Measurements from ENCODE around the gene SERPINI2. TPM values are rescaled to one million over a fixed set of nuclear protein-coding genes. Genes with fewer than 3 reads are reported as not detected.

Gene SERPINI2
- total RNA-seq, 1 donor from 2014 or later: 1.8 TPM

GRCh38 chr3:167451282-167451681, 22.6 kb downstream of the SERPINI2 start:
- H3K27ac Mint-ChIP-seq: no peak overlapping the region
- DNase-seq (ENCODE audit: low spot score, unreplicated experiment): no peak
- no peaks in the 10 kb centered on the region for H3K27me3 Mint-ChIP-seq
- H3K36me3 Mint-ChIP-seq (ENCODE audit: insufficient read depth): no peaks in the 10 kb centered on the region
- TF ChIP-seq CTCF (IDR thresholded peaks at IDR 0.05; ENCODE audit: unreplicated experiment): peak; percentile 14
- no peak overlapping the region for H3K4me3 Mint-ChIP-seq (ENCODE audit: low read depth)
- peaks cover 3% of the 10 kb centered on the region for H3K9me3 Mint-ChIP-seq (ENCODE audit: low read depth)
- peaks cover 4% of the 10 kb centered on the region for H3K4me1 Mint-ChIP-seq (ENCODE audit: low read depth)

GRCh38 chr3:167450675-167451074, 23.2 kb downstream of the SERPINI2 start:
- H3K27ac Mint-ChIP-seq: no peak overlapping the region
- peaks cover 6% of the 10 kb centered on the region for H3K4me1 Mint-ChIP-seq (ENCODE audit: low read depth)
- DNase-seq (ENCODE audit: low spot score, unreplicated experiment): no peak

GRCh38 chr3:167450195-167450594, 23.6 kb downstream of the SERPINI2 start:
- H3K36me3 Mint-ChIP-seq (ENCODE audit: insufficient read depth): no peaks in the 10 kb centered on the region

More at GRCh38 chr3:167450675-167451074, 23.2 kb downstream of the SERPINI2 start:
- Mint-ChIP-seq H3K36me3 (ENCODE audit: insufficient read depth) (no peaks in the 10 kb centered on the region), H3K4me3 (ENCODE audit: low read depth) (no peak overlapping the region), H3K27me3 (no peaks in the 10 kb centered on the region), H3K9me3 (ENCODE audit: low read depth) (peaks cover 3% of the 10 kb centered on the region)
- no peak for TF ChIP-seq CTCF (IDR thresholded peaks at IDR 0.05; ENCODE audit: unreplicated experiment)

GRCh38 chr3:167445491-167445890, 28.4 kb downstream of the SERPINI2 start:
- Mint-ChIP-seq H3K9me3 (ENCODE audit: low read depth) (no peaks in the 10 kb centered on the region), H3K4me1 (ENCODE audit: low read depth) (peaks cover 4% of the 10 kb centered on the region), H3K36me3 (ENCODE audit: insufficient read depth) (no peaks in the 10 kb centered on the region), H3K27ac (no peak overlapping the region), H3K27me3 (no peaks in the 10 kb centered on the region), H3K4me3 (ENCODE audit: low read depth) (no peak overlapping the region)
- no peak for TF ChIP-seq CTCF (IDR thresholded peaks at IDR 0.05; ENCODE audit: unreplicated experiment)
- no peak for DNase-seq (ENCODE audit: low spot score, unreplicated experiment)

More at GRCh38 chr3:167450195-167450594, 23.6 kb downstream of the SERPINI2 start:
- H3K4me3 Mint-ChIP-seq (ENCODE audit: low read depth): no peak overlapping the region
- H3K27me3 Mint-ChIP-seq: no peaks in the 10 kb centered on the region
- H3K4me1 Mint-ChIP-seq (ENCODE audit: low read depth): peaks cover 7% of the 10 kb centered on the region
- no peaks in the 10 kb centered on the region for H3K9me3 Mint-ChIP-seq (ENCODE audit: low read depth)
- no peak for TF ChIP-seq CTCF (IDR thresholded peaks at IDR 0.05; ENCODE audit: unreplicated experiment)
- no peak for DNase-seq (ENCODE audit: low spot score, unreplicated experiment)
- H3K27ac Mint-ChIP-seq: no peak overlapping the region

- TF ChIP-seq CTCF (IDR thresholded peaks at IDR 0.05; ENCODE audit: unreplicated experiment): no peak
- H3K9me3 Mint-ChIP-seq (ENCODE audit: low read depth): peaks cover 2% of the 10 kb centered on the region
- no peaks in the 10 kb centered on the region for H3K36me3 Mint-ChIP-seq (ENCODE audit: insufficient read depth)
- H3K4me3 Mint-ChIP-seq (ENCODE audit: low read depth): no peak overlapping the region
- no peak for DNase-seq (ENCODE audit: low spot score, unreplicated experiment)
- no peaks in the 10 kb centered on the region for H3K27me3 Mint-ChIP-seq
- peaks cover 3% of the 10 kb centered on the region for H3K4me1 Mint-ChIP-seq (ENCODE audit: low read depth)
- H3K27ac Mint-ChIP-seq: no peak overlapping the region
Measured at GRCh38 chr3:167441256-167441655, 32.6 kb downstream of the SERPINI2 start.

Data from progenitor cell of endocrine pancreas (in vitro differentiated cells).